IMR-90 (cell line): Measurements from ENCODE around the gene FXYD1. TPM values are rescaled to one million over a fixed set of nuclear protein-coding genes. Genes with fewer than 3 reads are reported as not detected.

Experiments
- ATAC-seq: fragments of 200-7000 bp; cut with Tn5 transposase; 2 replicates; pipeline ENCODE4 v1.9.1; 2020; ENCODE audit warnings: low read depth, mild to moderate bottlenecking, moderate library complexity
- BruUV-seq: library from RNA; stranded (reverse); fragments of 400-500 nt; replicated peaks from 2 replicates; lab custom pipeline; 2021; lab: Mats Ljungman, UMichigan
- CTCF ChIA-PET: fragments of 300-600 bp; formaldehyde crosslinking; extraction: SDS; loops from one replicate; lab custom pipeline; 2021; ENCODE audit warnings: antibody characterized with exemption; lab: Yijun Ruan, JAX
- POLR2A ChIA-PET: fragments of 300-600 bp; sonication (Branson Sonifier 250); formaldehyde crosslinking; loops from one replicate; lab custom pipeline; 2022; ENCODE audit warnings: antibody characterized with exemption; ENCODE audit not compliant: unreplicated experiment; lab: Charles Lee
- DNase-seq: peaks from one replicate; pipeline ENCODE4 v3.0.0; 2013
- H2AFZ ChIP-seq: replicated peaks from 2 replicates; pipeline ENCODE3; 2013; ENCODE audit warnings: low read length, mild to moderate bottlenecking; ENCODE audit not compliant: poor library complexity
- H2AK5ac ChIP-seq: 2 replicates; pipeline ENCODE4 v1.6.1; 2013; ENCODE audit warnings: low read depth, low read length, inconsistent platforms
- H2AK9ac ChIP-seq: replicated peaks from 2 replicates; pipeline ENCODE3; 2013; ENCODE audit warnings: mild to moderate bottlenecking, low read depth, low read length, moderate library complexity; ENCODE audit not compliant: poor library complexity
- H2BK120ac ChIP-seq: 2 replicates; pipeline ENCODE4 v1.6.1; 2013; ENCODE audit warnings: low read depth, low read length, inconsistent platforms
- H2BK15ac ChIP-seq: 3 replicates; pipeline ENCODE4 v1.6.1; 2013; ENCODE audit warnings: low read depth, low read length, inconsistent platforms
- H2BK20ac ChIP-seq: 2 replicates; pipeline ENCODE4 v1.6.1; 2013; ENCODE audit warnings: low read depth, mild to moderate bottlenecking, inconsistent platforms, low read length, moderate library complexity
- H2BK5ac ChIP-seq: 2 replicates; pipeline ENCODE4 v1.6.1; 2013; ENCODE audit warnings: mild to moderate bottlenecking, low read depth, low read length, inconsistent platforms; ENCODE audit not compliant: poor library complexity, severe bottlenecking
- H3K14ac ChIP-seq: replicated peaks from 2 replicates; pipeline ENCODE4 v1.6.1; 2013; ENCODE audit warnings: low read depth, low read length, inconsistent platforms
- H3K18ac ChIP-seq: 2 replicates; pipeline ENCODE4 v1.6.1; 2013; ENCODE audit warnings: low read depth, low read length, control low read depth
- H3K23ac ChIP-seq: 2 replicates; pipeline ENCODE4 v1.6.1; 2013; ENCODE audit warnings: low read depth, low read length, inconsistent platforms
- H3K27ac ChIP-seq: 2 replicates; pipeline ENCODE4 v1.5.1; 2013; ENCODE audit warnings: mild to moderate bottlenecking, control low read depth, low read length; ENCODE audit not compliant: insufficient read depth
- H3K27me3 ChIP-seq: 2 replicates; pipeline ENCODE4 v1.6.1; 2013; ENCODE audit warnings: low read length; ENCODE audit not compliant: control insufficient read depth, insufficient read depth
- H3K36me3 ChIP-seq: 2 replicates; pipeline ENCODE4 v1.6.1; 2013; ENCODE audit warnings: low read length, mixed read lengths; ENCODE audit not compliant: control insufficient read depth, insufficient read depth
- H3K4ac ChIP-seq: 2 replicates; pipeline ENCODE4 v1.6.1; 2013; ENCODE audit warnings: low read depth, low read length, inconsistent platforms
- H3K4me1 ChIP-seq: 2 replicates; pipeline ENCODE4 v1.6.1; 2013; ENCODE audit warnings: low read length, mixed read lengths; ENCODE audit not compliant: control insufficient read depth, insufficient read depth
- H3K4me2 ChIP-seq: 2 replicates; pipeline ENCODE4 v1.6.1; 2013; ENCODE audit warnings: low read depth, mild to moderate bottlenecking, control low read depth, low read length, moderate library complexity
- H3K4me3 ChIP-seq: 2 replicates; pipeline ENCODE4 v1.5.1; 2013; ENCODE audit warnings: low read depth, mild to moderate bottlenecking, control low read depth, low read length, moderate library complexity; ENCODE audit not compliant: insufficient read depth
- H3K56ac ChIP-seq: 2 replicates; pipeline ENCODE4 v1.6.1; 2013; ENCODE audit warnings: low read length, inconsistent platforms; ENCODE audit not compliant: insufficient read depth; ENCODE audit errors: extremely low read depth
- H3K79me1 ChIP-seq, 2 experiments: 2 replicates each; pipeline ENCODE4 v1.6.1; 2013; ENCODE audit warnings: low read length in 2 of 2, inconsistent platforms in 1 of 2, low read depth in 1 of 2
- H3K9ac ChIP-seq: 2 replicates; pipeline ENCODE4 v1.6.1; 2013; ENCODE audit warnings: low read depth, low read length, control low read depth
- H3K9me1 ChIP-seq: 2 replicates; pipeline ENCODE4 v1.6.1; 2013; ENCODE audit warnings: low read length, inconsistent platforms; ENCODE audit not compliant: insufficient read depth
- H3K9me3 ChIP-seq: 2 replicates; pipeline ENCODE4 v1.6.1; 2013; ENCODE audit warnings: low read length; ENCODE audit not compliant: control insufficient read depth, insufficient read depth
- H4K20me1 ChIP-seq: 2 replicates; pipeline ENCODE4 v1.6.1; 2013; ENCODE audit warnings: low read length, inconsistent platforms; ENCODE audit not compliant: insufficient read depth
- H4K5ac ChIP-seq: 2 replicates; pipeline ENCODE4 v1.6.1; 2013; ENCODE audit warnings: mild to moderate bottlenecking, low read depth, low read length, control low read depth
- H4K8ac ChIP-seq, 2 experiments: 2 replicates each; pipeline ENCODE4 v1.6.1; 2013; ENCODE audit warnings: low read depth in 2 of 2, low read length in 2 of 2, control low read depth in 1 of 2, inconsistent platforms in 1 of 2
- H4K91ac ChIP-seq: 2 replicates; pipeline ENCODE4 v1.6.1; 2013; ENCODE audit warnings: low read depth, low read length, inconsistent platforms; ENCODE audit not compliant: insufficient read depth
- CEBPB ChIP-seq: IDR thresholded peaks from 2 replicates; pipeline ENCODE4 v1.6.1; 2012; ENCODE audit warnings: low read depth, low read length, improper control_type of control experiment
- CHD1 ChIP-seq: IDR thresholded peaks from 2 replicates; pipeline ENCODE4 v1.6.1; 2012; ENCODE audit warnings: low read depth, low read length, improper control_type of control experiment
- ELK1 ChIP-seq: fragments of 150-350 bp; IDR thresholded peaks from 2 replicates; pipeline ENCODE4 v1.6.1; 2016; ENCODE audit warnings: low read depth, mild to moderate bottlenecking, low read length, moderate library complexity, borderline replicate concordance
- FOS ChIP-seq: fragments of 150-350 bp; IDR thresholded peaks from 2 replicates; pipeline ENCODE4 v1.6.1; 2016; ENCODE audit warnings: low read depth, low read length
- MXI1 ChIP-seq: IDR thresholded peaks from 2 replicates; pipeline ENCODE4 v1.6.1; 2012; ENCODE audit warnings: low read depth, mild to moderate bottlenecking, low read length, moderate library complexity, borderline replicate concordance
- POLR2A ChIP-seq: IDR thresholded peaks from 2 replicates; pipeline ENCODE4 v1.6.1; 2012; ENCODE audit warnings: mild to moderate bottlenecking, low read depth, low read length
- RAD21 ChIP-seq: IDR thresholded peaks from 2 replicates; pipeline ENCODE4 v1.6.1; 2012; ENCODE audit warnings: low read length, improper control_type of control experiment
- RCOR1 ChIP-seq: IDR thresholded peaks from 2 replicates; pipeline ENCODE4 v1.6.1; 2012; ENCODE audit warnings: mild to moderate bottlenecking, low read length, improper control_type of control experiment; ENCODE audit not compliant: insufficient replicate concordance
- RFX5 ChIP-seq: IDR thresholded peaks from 2 replicates; pipeline ENCODE4 v1.8.0; 2012; ENCODE audit warnings: low read depth, mild to moderate bottlenecking, low read length, moderate library complexity
- SMC3 ChIP-seq: fragments of 150-350 bp; IDR thresholded peaks from 2 replicates; pipeline ENCODE4 v1.6.1; 2016; ENCODE audit warnings: low read depth, mild to moderate bottlenecking, antibody characterized with exemption, low read length, moderate library complexity
- WGBS, 2 experiments: methylation state at CpG; one replicate each; pipeline versions ENCODE4 v1.1.5 to v1.1.7; 2013; ENCODE audit warnings: missing lambda C conversion rate in 2 of 2; ENCODE audit not compliant: insufficient read length in 1 of 2; ENCODE audit errors: extremely low coverage in 2 of 2; 5-methylcytosine and 5-hydroxymethylcytosine counted together
- dilution Hi-C: fragments of 300-500 bp; cut with HindIII; formaldehyde crosslinking; loops from one replicate; pipeline ENCODE4 v1.14.3; 2018; ENCODE audit warnings: low sequenced_read_pairs; ENCODE audit not compliant: unreplicated experiment
- in situ Hi-C: fragments of 300-500 bp; cut with MboI; formaldehyde crosslinking; loops from 3 replicates; pipeline ENCODE4 v1.14.3; 2019; ENCODE audit warnings: low sequenced_read_pairs, inconsistent platforms, mixed read lengths
- intact Hi-C: fragments of 100-400 bp; cut with micrococcal nuclease; formaldehyde crosslinking; loops from 2 replicates; pipeline ENCODE4 v1.10.0; 2022
- polyA plus RNA-seq, 3 experiments: library from polyadenylated mRNA; depleted of rRNA; stranded (reverse); fragments of >200 nt; gene quantifications; 2 replicates each; pipeline ENCODE4 v1.2.3, GENCODE V29; 2012; ENCODE audit warnings: low replicate concordance in 1 of 3
- total RNA-seq: library from RNA; depleted of rRNA; stranded (reverse); fragments of >200 nt; gene quantifications from 2 replicates; pipeline ENCODE4 v1.2.3, GENCODE V29; 2012
- TF ChIP-seq, protein P1 (sequence below): conservative IDR thresholded peaks from 2 replicates; pipeline ENCODE4 v1.5.1; 2012; ENCODE audit warnings: mild to moderate bottlenecking, low read depth, low read length, improper control_type of control experiment

FXYD1 gene
- total and polyA plus RNA-seq, 2 of the 4 experiments (the other 2 are of a cell fraction): 0.18 to 3.9 TPM

DNA sequence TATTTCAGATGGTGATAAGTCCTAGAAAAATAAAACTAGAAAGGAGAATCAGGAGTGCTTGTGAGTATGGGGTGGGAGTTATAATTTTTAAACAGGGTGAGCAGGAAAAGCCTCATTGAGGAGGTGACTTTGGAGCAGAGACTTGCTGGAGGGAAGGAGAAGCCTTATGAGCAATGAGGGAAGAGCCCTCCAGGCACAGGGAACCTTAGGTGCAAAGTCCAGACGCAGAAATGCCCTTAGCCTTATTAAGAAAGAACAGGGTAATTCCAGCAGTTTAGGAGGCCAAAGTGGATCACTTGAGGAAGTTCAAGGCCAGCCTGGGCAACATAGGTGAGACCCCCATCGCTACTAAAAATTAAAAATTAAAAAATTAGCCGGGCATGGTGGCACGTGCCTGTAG, 44.0 kb upstream of the FXYD1 start:
- Histone ChIP-seq H4K91ac (no peak overlapping the region), H2BK5ac (no peak overlapping the region), H3K14ac (no peak overlapping the region), H2BK120ac (no peak overlapping the region), H2AFZ (no peak overlapping the region), H3K9me3 (no peaks in the 10 kb centered on the region), H3K79me1 (no peaks in the 10 kb centered on the region), H3K4me3 (no peak overlapping the region), H3K23ac (no peak overlapping the region), H3K27me3 (peaks cover 3% of the 10 kb centered on the region; the same call in 1 of the 2 replicates), H2BK20ac (no peak overlapping the region), H2AK9ac (no peak overlapping the region), H3K4me1 (no peaks in the 10 kb centered on the region), H3K27ac (no peak overlapping the region), H3K56ac (no peak overlapping the region), H2AK5ac (no peak overlapping the region), H2BK15ac (no peak overlapping the region), H4K8ac (no peak overlapping the region), H4K5ac (no peak overlapping the region), H3K4me2 (no peak overlapping the region), H4K20me1 (no peaks in the 10 kb centered on the region), H3K9me1 (no peaks in the 10 kb centered on the region), H3K18ac (no peak overlapping the region), H3K9ac (no peak overlapping the region), H3K36me3 (no peaks in the 10 kb centered on the region), H3K4ac (no peak overlapping the region)
- in situ Hi-C loops (no loop called here), intact Hi-C loops (no loop called here), dilution Hi-C loops (no loop called here)
- WGBS, 2 experiments: 60% methylated on average over 1 of the region's 4 CpGs; no CpG with 5 or more reads in 1 of the 2 experiments
- DNase-seq (no peak), ATAC-seq (no peak)
- CTCF ChIA-PET: no interaction called here
- TF ChIP-seq SMC3 (no peak), RAD21 (no peak), CEBPB (no peak), ELK1 (no peak), MXI1 (no peak), CHD1 (no peak), FOS (no peak), RFX5 (no peak), RCOR1 (no peak), POLR2A (no peak)
- TF ChIP-seq, protein P1, sequence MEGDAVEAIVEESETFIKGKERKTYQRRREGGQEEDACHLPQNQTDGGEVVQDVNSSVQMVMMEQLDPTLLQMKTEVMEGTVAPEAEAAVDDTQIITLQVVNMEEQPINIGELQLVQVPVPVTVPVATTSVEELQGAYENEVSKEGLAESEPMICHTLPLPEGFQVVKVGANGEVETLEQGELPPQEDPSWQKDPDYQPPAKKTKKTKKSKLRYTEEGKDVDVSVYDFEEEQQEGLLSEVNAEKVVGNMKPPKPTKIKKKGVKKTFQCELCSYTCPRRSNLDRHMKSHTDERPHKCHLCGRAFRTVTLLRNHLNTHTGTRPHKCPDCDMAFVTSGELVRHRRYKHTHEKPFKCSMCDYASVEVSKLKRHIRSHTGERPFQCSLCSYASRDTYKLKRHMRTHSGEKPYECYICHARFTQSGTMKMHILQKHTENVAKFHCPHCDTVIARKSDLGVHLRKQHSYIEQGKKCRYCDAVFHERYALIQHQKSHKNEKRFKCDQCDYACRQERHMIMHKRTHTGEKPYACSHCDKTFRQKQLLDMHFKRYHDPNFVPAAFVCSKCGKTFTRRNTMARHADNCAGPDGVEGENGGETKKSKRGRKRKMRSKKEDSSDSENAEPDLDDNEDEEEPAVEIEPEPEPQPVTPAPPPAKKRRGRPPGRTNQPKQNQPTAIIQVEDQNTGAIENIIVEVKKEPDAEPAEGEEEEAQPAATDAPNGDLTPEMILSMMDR: no peak
- POLR2A ChIA-PET: no interaction called here
- BruUV-seq: no TSS peak
